K562 (cell line): ENCODE data around the gene ADAMTS1. TPM values are rescaled to one million over a fixed set of nuclear protein-coding genes. Genes with fewer than 3 reads are reported as not detected.

Source experiments
- ATAC-seq: fragments of 200-7000 bp; cut with Tn5 transposase; 3 replicates; pipeline ENCODE4 v1.9.1; 2020; ENCODE audit warnings: moderate library complexity
- BruUV-seq: library from RNA; stranded (reverse); fragments of 400-500 nt; replicated peaks from 2 replicates; lab custom pipeline; 2021; lab: Mats Ljungman, UMichigan
- CTCF ChIA-PET: fragments of 300-600 bp; formaldehyde crosslinking; extraction: SDS; loops from one replicate; lab custom pipeline; 2021; ENCODE audit warnings: low intra/inter-chr PET ratio; lab: Yijun Ruan, JAX
- POLR2A ChIA-PET: fragments of 300-600, 350-650 bp; sonication (Branson Sonifier 250); formaldehyde crosslinking; extraction: SDS; loops from one replicate; lab custom pipeline; 2021; ENCODE audit warnings: antibody characterized with exemption, inconsistent platforms; lab: Yijun Ruan, JAX
- DNase-seq, 4 experiments: peaks; one replicate each; pipeline versions ENCODE4 v3.0.0 to v3.0.0-alpha.2; 2011 to 2018; ENCODE audit warnings: low spot score in 3 of 4, mixed read lengths in 3 of 4; ENCODE audit errors: extremely low read depth in 1 of 4
- FAIRE-seq: peaks from 2 replicates; lab custom pipeline; 2011; peaks lifted over from hg19 to GRCh38; lab: Jason Lieb, UNC
- H2AFZ ChIP-seq: 2 replicates; pipeline ENCODE4 v1.6.0; 2011; ENCODE audit warnings: low read depth, low read length, control low read depth, inconsistent platforms
- H3K27ac ChIP-seq: fragments of 200-600 bp; 3 replicates; pipeline ENCODE4 v1.8.0; 2011; ENCODE audit warnings: low read depth, mild to moderate bottlenecking, control low read depth, inconsistent platforms, low read length, moderate library complexity, mixed read lengths; ENCODE audit errors: extremely low read depth
- H3K27me3 ChIP-seq, 2 experiments: fragments of 300-600 bp in 1 of 2; 2 replicates in 1 of 2; 3 replicates in 1 of 2; pipeline versions ENCODE4 v1.6.0 to v1.8.0; 2011; ENCODE audit warnings: inconsistent platforms in 2 of 2, low read length in 2 of 2, mild to moderate bottlenecking in 1 of 2, mixed read lengths in 1 of 2, moderate library complexity in 1 of 2; ENCODE audit not compliant: control insufficient read depth in 2 of 2, insufficient read depth in 2 of 2
- H3K36me3 ChIP-seq: fragments of 300-600 bp; 3 replicates; pipeline ENCODE4 v1.8.0; 2011; ENCODE audit warnings: mild to moderate bottlenecking, low read length, inconsistent platforms; ENCODE audit not compliant: control insufficient read depth, insufficient read depth
- H3K4me1 ChIP-seq, 2 experiments: fragments of 200-600 bp in 1 of 2; replicated peaks in 1 of 2; 2 replicates in 1 of 2; 3 replicates in 1 of 2; pipeline versions ENCODE4 v1.5.1 to v1.8.0; 2011; ENCODE audit warnings: inconsistent platforms in 2 of 2, low read length in 2 of 2, mild to moderate bottlenecking in 1 of 2, mixed read lengths in 1 of 2, moderate library complexity in 1 of 2; ENCODE audit not compliant: control insufficient read depth in 2 of 2, insufficient read depth in 2 of 2
- H3K4me2 ChIP-seq: 2 replicates; pipeline ENCODE4 v1.6.1; 2011; ENCODE audit warnings: low read length, control low read depth, inconsistent platforms, mixed read lengths; ENCODE audit not compliant: insufficient read depth
- H3K4me3 ChIP-seq: fragments of 200-600 bp; sonication (generic), shearing (Covaris generic); 2 replicates; pipeline ENCODE4 v1.5.1; 2016; ENCODE audit warnings: control low read depth, inconsistent platforms
- H3K79me2 ChIP-seq: fragments of 200-600 bp; 3 replicates; pipeline ENCODE4 v1.8.0; 2011; ENCODE audit warnings: low read length, inconsistent platforms; ENCODE audit not compliant: control insufficient read depth, insufficient read depth
- H3K9ac ChIP-seq, 2 experiments: 2 replicates each; pipeline versions ENCODE4 v1.6.0 to v1.6.1; 2011; ENCODE audit warnings: low read depth in 2 of 2, low read length in 2 of 2, control low read depth in 1 of 2, inconsistent platforms in 1 of 2, mild to moderate bottlenecking in 1 of 2, mixed read lengths in 1 of 2; ENCODE audit not compliant: insufficient read depth in 1 of 2
- H3K9me1 ChIP-seq: one replicate; pipeline ENCODE4 v1.6.0; 2011; ENCODE audit warnings: inconsistent platforms, mild to moderate bottlenecking, low read length, moderate library complexity; ENCODE audit not compliant: control insufficient read depth, insufficient read depth
- H3K9me3 ChIP-seq: replicated peaks from 2 replicates; pipeline ENCODE4 v1.5.1; 2011; ENCODE audit warnings: low read depth, low read length, inconsistent platforms; ENCODE audit not compliant: control insufficient read depth, insufficient read depth
- H4K20me1 ChIP-seq: replicated peaks from 2 replicates; pipeline ENCODE4 v1.6.1; 2011; ENCODE audit warnings: low read length, inconsistent platforms, mixed read lengths; ENCODE audit not compliant: control insufficient read depth, insufficient read depth
- HDAC2 ChIP-seq: fragments of 450-650 bp; IDR thresholded peaks from 2 replicates; pipeline ENCODE4 v1.6.1; 2016; ENCODE audit warnings: mild to moderate bottlenecking
- L3MBTL2 ChIP-seq: fragments of 450-650 bp; IDR thresholded peaks from 2 replicates; pipeline ENCODE4 v1.6.1; 2016; ENCODE audit warnings: mild to moderate bottlenecking, moderate library complexity
- MAX ChIP-seq: sonication (generic); formaldehyde crosslinking; IDR thresholded peaks from 2 replicates; pipeline ENCODE4 v1.9.0; 2022; ENCODE audit warnings: mild to moderate bottlenecking, missing genetic modification reagents
- SIN3B ChIP-seq: fragments of 450-650 bp; IDR thresholded peaks from 2 replicates; pipeline ENCODE4 v1.6.1; 2017; ENCODE audit warnings: low read depth, mild to moderate bottlenecking, moderate library complexity
- SRF ChIP-seq, 2 experiments: fragments of 250-450, 450-650 bp in 1 of 2; sonication (Bioruptor Pico) in 1 of 2; sonication (generic) in 1 of 2; formaldehyde crosslinking; IDR thresholded peaks; 2 replicates each; pipeline versions ENCODE4 v1.5.0 to v1.5.1; 2020 to 2022; ENCODE audit warnings: mild to moderate bottlenecking in 1 of 2, missing genetic modification reagents in 1 of 2
- ZNF589 ChIP-seq: fragments of 200-800 bp; sonication (Bioruptor generic); IDR thresholded peaks from 2 replicates; pipeline ENCODE4 v1.6.1; 2016; ENCODE audit warnings: low read depth, missing genetic modification characterization, missing compliant biosample characterization
- WGBS: fragments of 100-300 bp; shearing (Covaris generic); methylation state at CpG from one replicate; pipeline ENCODE4 v1.1.6; 2016; ENCODE audit warnings: low coverage, mixed read lengths; ENCODE audit not compliant: insufficient coverage; ENCODE audit errors: missing lambda C conversion rate; 5-methylcytosine and 5-hydroxymethylcytosine counted together
- in situ Hi-C: fragments of 300-500 bp; cut with MboI; formaldehyde crosslinking; loops from 4 replicates; pipeline ENCODE4 v1.15.0; 2018; ENCODE audit warnings: inconsistent platforms, mixed read lengths
- intact Hi-C: fragments of 100-400 bp; cut with micrococcal nuclease; formaldehyde crosslinking; loops from 2 replicates; pipeline ENCODE4 v1.14.2; 2022
- polyA plus RNA-seq, 8 experiments: library from polyadenylated mRNA; depleted of rRNA in 4 of 8; stranded (reverse) in 5 of 8; unstranded in 3 of 8; fragments of >200 nt; fragmentation: Nextera tagmentation in 2 of 8; fragmentation: Illumina TruSeq in 1 of 8; extraction: Ambion mirVana in 2 of 8; extraction: Trizol in 1 of 8; gene quantifications; 2 replicates each; pipeline versions ENCODE4 v1.2.1 to v1.2.3, GENCODE V29; 2011 to 2014; ENCODE audit warnings: inconsistent platforms in 1 of 8, missing spikeins in 1 of 8
- total RNA-seq, 7 experiments: library from RNA; depleted of rRNA in 6 of 7; stranded (reverse); fragments of >200 nt in 6 of 7; fragmentation: Illumina TruSeq in 2 of 7; extraction: Trizol in 2 of 7; gene quantifications; 2 replicates each; pipeline versions ENCODE4 v1.2.1 to v1.2.3, GENCODE V29; 2011 to 2021; ENCODE audit warnings: low replicate concordance in 1 of 7
- TF ChIP-seq, protein P1 (sequence below): sonication (generic); formaldehyde crosslinking; IDR thresholded peaks from 2 replicates; pipeline ENCODE4 v1.9.0; 2022; ENCODE audit warnings: mild to moderate bottlenecking, missing genetic modification reagents
- TF ChIP-seq, protein P2 (sequence below), 2 experiments: fragments of 450-650 bp; IDR thresholded peaks; 2 replicates each; pipeline ENCODE4 v1.6.1; 2018; ENCODE audit warnings: mild to moderate bottlenecking in 2 of 2, low read depth in 1 of 2; ENCODE audit not compliant: partially characterized antibody in 2 of 2

ADAMTS1 gene
- total and polyA plus RNA-seq, 9 of the 15 experiments (the other 6 are each of a cell fraction or from before 2014, with no cell fraction given), result 0.01 to 0.58 TPM; not detected in 7

GRCh38 chr21:26797878-26798456 lies 47.2 kb downstream of the ADAMTS1 start:
- POLR2A ChIA-PET, result no interaction called here
- intact Hi-C loops (no loop called here), in situ Hi-C loops (no loop called here)
- Histone ChIP-seq H3K4me3 (no peak overlapping the region), H2AFZ (no peak overlapping the region), H3K9ac (no peak overlapping the region), H3K36me3 (no peaks in the 10 kb centered on the region), H3K27me3 (no peaks in the 10 kb centered on the region), H3K9me3 (no peaks in the 10 kb centered on the region; the same call in 1 of the 2 replicates), H3K4me2 (no peak overlapping the region), H3K79me2 (no peaks in the 10 kb centered on the region), H3K9me1 (no peaks in the 10 kb centered on the region), H3K4me1 (no peaks in the 10 kb centered on the region), H4K20me1 (no peaks in the 10 kb centered on the region), H3K27ac (no peak overlapping the region)
- ATAC-seq (no peak), FAIRE-seq (no peak), DNase-seq (no peak)
- BruUV-seq, result no TSS peak
- WGBS, result 1% methylated on average over 10 of the region's 10 CpGs
- TF ChIP-seq, protein P1, sequence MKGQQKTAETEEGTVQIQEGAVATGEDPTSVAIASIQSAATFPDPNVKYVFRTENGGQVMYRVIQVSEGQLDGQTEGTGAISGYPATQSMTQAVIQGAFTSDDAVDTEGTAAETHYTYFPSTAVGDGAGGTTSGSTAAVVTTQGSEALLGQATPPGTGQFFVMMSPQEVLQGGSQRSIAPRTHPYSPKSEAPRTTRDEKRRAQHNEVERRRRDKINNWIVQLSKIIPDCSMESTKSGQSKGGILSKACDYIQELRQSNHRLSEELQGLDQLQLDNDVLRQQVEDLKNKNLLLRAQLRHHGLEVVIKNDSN, result no peak
- TF ChIP-seq MAX (no peak), L3MBTL2 (no peak), SIN3B (no peak), ZNF589 (CRISPR knock-in tag) (no peak), HDAC2 (no peak), SRF (CRISPR knock-in tag; IDR thresholded peaks at IDR 0.05) (no peak)
- TF ChIP-seq, protein P2, sequence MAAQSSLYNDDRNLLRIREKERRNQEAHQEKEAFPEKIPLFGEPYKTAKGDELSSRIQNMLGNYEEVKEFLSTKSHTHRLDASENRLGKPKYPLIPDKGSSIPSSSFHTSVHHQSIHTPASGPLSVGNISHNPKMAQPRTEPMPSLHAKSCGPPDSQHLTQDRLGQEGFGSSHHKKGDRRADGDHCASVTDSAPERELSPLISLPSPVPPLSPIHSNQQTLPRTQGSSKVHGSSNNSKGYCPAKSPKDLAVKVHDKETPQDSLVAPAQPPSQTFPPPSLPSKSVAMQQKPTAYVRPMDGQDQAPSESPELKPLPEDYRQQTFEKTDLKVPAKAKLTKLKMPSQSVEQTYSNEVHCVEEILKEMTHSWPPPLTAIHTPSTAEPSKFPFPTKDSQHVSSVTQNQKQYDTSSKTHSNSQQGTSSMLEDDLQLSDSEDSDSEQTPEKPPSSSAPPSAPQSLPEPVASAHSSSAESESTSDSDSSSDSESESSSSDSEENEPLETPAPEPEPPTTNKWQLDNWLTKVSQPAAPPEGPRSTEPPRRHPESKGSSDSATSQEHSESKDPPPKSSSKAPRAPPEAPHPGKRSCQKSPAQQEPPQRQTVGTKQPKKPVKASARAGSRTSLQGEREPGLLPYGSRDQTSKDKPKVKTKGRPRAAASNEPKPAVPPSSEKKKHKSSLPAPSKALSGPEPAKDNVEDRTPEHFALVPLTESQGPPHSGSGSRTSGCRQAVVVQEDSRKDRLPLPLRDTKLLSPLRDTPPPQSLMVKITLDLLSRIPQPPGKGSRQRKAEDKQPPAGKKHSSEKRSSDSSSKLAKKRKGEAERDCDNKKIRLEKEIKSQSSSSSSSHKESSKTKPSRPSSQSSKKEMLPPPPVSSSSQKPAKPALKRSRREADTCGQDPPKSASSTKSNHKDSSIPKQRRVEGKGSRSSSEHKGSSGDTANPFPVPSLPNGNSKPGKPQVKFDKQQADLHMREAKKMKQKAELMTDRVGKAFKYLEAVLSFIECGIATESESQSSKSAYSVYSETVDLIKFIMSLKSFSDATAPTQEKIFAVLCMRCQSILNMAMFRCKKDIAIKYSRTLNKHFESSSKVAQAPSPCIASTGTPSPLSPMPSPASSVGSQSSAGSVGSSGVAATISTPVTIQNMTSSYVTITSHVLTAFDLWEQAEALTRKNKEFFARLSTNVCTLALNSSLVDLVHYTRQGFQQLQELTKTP (IDR thresholded peaks at IDR 0.05; ENCODE audit: low read depth in 1 of 2, partially characterized antibody in 2 of 2), result no peak
- CTCF ChIA-PET, result no interaction called here
